Endometrial microvascular endothelial cells (primary cell): ENCODE data around the gene PHOX2B. TPM values are rescaled to one million over a fixed set of nuclear protein-coding genes. Genes with fewer than 3 reads are reported as not detected.

Experiments
- in situ Hi-C: cut with HindIII; loops from 2 replicates; pipeline ENCODE4 v1.10.0; 2017; ENCODE audit warnings: low sequenced_read_pairs, low pct_unique_long_range_greater_than_20kb; ENCODE audit errors: inconsistent ontology term
- total RNA-seq: library from RNA; depleted of rRNA; stranded (reverse); fragments of >200 nt; gene quantifications from one replicate; pipeline ENCODE4 v1.2.3, GENCODE V29; 2015; ENCODE audit errors: inconsistent ontology term

PHOX2B gene
- total RNA-seq, result not detected

DNA sequence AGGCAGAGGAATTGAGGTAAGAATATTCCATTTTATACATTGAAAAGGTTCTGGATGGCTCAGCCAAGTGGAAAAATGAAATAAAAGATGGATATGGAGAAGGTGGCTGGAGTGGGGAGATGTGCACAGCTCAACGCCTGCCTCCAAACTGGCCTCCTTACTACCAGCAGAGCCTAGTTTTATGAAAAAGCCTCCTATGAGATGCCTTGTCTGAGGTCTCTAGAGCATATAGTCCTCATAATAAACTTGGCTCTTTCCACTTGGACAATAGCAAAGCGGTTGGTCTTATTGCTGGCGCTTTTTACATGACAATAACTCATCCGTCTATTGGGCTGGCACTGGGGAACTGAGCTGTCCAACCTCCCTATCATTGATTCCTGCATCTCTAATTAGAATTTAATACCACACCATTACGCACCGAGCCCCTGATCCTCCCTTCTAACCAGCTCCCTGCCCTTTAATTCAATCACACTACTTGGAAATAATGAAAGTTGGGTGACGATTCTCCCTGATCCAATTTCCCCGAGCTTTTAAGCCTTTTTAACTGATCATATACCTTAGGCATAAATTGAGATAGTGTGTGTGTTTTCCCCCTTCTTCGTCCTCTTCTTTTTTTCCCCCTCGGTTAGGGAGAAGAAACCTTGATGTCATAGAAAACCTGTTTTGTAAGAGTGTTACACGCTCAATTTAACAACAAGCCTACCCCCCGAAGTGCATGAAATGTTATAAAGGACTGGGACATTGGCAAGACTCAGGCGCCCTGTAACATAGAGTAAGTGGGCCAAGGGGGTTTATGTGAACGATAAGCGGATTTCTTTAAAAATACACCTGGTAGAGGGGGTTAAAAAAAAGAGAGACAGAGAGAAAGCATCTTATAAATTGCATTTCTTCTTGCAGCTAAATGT lies at the start of gene PHOX2B:
Gene PHOX2B, minus strand, starts transcription at position 155 of the 905 bp plus-strand sequence. Its CDS starts 115 bp downstream, at position 40.
- in situ Hi-C loops, result no loop called here

DNA sequence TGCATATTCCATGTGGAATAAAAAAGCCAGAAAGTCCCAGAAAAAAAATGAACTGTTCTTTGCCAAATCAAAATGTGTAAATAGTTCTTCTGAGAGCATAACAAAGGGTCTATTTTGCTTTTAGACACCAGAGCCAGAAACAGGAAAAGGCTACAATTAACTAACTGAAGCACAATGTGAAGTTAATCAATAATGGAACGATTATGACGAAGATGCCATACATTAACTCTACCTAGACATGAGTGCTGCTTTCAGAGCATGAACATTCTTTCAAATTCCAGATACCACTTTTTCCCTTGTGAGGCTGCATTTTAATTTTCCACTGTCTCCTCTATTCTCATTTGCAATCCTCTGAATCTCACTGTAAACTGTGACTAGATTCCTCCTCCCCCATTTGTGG lies 48.7 kb upstream of the PHOX2B start:
- in situ Hi-C loops, result no loop called here

DNA sequence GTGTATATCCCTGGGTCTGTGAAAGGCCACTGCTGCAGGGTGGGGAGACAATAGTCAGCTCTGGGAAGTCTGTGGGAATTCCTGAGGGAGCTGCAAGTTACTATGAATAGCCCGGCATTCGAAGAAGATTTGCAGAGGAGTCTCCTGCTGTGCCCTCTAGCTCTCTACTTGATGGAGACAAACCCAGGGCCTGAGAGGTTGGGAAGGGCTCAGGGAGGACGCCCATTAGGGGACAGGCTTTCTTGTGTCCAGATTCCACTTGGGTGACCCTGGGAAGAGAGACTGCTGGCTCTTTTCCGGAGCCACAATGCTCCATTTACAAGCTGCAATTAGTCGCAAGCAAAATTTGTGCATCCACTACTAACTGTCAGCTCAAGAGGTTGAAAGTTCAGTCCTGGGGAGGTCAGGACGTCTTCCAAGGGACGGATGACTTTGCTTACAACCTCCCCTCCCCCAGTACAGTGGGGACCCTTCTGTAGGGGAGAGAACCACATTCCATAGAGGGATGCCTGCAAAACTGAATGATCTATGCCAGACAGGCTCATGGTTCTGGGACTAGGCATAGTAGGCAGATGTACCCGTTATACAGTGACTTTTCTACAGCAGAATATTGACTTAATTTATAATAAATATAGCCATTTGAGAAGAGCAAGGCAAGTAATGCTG lies 48.2 kb upstream of the PHOX2B start:
- in situ Hi-C loops, result no loop called here

DNA sequence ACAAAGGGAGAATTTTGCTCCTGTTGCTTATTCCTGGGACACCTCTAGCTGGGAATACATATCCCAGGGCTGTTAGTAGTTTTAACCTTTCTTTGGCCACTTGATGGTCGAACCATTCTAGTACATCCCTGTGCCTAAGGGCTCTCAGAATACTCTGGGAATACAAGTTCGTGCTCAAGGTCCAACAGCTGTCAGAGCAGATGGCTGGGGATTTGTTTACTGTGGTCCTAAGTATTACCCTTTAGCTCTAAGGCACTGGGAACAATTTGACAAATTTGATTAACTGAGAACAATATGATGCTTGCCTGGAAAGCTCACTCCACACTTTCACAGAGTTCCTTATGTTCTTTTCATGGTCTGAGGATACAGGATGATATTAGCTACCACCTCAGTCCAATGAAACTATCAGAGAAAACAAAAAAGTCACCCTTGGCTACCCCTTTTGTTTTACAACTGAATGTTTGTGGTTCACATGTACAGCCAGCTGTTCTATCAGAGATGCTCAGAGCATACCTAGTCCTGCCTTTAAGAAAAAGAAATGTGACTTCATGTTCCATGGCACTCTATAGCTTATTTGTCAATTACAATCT lies 47.4 kb upstream of the PHOX2B start:
- in situ Hi-C loops, result no loop called here

DNA sequence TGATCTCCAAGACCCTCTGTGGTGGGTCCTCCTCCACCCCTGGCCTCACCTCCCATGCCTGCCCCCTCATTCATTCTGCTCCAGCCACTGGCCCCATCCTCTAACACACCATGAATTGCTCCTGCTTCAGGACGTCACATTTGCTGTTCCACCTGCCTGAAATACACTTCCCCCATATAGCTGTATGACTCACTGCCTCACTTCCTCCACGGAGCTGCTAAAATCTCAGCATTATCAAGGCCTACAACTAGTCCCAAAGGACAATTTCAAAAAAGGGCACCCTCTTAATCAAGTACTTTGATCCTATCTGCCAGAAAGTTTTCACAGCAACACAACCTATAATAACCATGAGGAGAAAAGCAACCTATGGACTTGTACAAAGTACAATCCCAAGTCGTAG lies 43.6 kb upstream of the PHOX2B start:
- in situ Hi-C loops, result no loop called here

DNA sequence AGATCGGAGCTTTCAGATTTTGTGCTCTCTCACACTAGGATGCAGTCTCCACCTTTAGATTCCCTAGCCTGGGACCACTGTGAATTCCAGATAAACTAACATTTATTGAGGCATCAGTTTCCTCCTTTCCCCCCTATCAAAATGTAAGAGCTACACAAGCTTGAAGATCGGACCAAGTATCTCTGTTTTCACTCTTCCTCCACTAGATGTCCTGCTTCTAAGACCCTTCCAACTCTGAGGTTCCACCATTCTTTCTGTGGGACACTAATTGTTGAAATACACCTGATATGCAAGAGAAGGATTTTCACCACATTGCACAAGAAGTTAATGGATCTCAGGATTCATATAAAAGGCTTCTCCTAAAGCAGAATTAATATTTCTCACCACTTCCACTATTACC lies 43.0 kb upstream of the PHOX2B start:
- in situ Hi-C loops, result no loop called here

DNA sequence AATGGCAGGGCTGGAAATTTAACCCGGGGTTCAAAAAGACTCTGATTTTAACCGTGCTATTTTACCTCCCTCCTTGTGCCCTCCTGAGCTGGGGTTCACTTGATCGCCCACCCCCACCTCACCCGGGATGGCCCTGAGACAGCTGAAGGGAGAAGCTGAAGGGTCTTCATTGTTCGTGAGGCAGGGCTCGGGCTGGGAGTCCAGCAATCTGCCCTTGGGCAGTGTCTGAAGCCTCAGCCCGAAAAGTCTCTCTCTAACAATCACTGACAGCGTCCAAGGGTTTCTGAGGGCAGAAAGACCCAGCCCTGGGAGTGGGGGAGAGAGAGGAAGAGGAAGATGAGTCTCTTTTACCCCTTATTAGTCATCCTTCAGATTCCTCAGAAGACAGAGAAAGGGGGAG lies 39.4 kb upstream of the PHOX2B start:
- in situ Hi-C loops, result no loop called here

DNA sequence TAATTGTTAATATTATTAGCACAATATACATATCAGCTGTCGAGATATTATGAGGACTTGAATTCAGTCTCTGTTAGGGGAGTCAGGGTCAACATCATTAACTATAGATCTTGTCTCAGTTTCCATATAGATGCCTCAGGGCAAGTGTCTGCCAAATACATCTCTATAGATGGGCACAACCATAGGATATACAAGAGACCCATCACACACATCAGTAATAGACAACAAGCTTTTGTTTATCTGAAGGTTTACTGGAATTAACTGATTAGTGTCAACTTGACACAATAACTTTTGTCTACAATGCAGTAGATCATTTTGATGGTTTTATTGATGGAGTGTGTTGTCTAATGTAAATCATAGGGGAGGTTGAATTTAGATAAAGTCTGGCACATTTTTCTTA lies 37.1 kb upstream of the PHOX2B start:
- in situ Hi-C loops, result no loop called here

DNA sequence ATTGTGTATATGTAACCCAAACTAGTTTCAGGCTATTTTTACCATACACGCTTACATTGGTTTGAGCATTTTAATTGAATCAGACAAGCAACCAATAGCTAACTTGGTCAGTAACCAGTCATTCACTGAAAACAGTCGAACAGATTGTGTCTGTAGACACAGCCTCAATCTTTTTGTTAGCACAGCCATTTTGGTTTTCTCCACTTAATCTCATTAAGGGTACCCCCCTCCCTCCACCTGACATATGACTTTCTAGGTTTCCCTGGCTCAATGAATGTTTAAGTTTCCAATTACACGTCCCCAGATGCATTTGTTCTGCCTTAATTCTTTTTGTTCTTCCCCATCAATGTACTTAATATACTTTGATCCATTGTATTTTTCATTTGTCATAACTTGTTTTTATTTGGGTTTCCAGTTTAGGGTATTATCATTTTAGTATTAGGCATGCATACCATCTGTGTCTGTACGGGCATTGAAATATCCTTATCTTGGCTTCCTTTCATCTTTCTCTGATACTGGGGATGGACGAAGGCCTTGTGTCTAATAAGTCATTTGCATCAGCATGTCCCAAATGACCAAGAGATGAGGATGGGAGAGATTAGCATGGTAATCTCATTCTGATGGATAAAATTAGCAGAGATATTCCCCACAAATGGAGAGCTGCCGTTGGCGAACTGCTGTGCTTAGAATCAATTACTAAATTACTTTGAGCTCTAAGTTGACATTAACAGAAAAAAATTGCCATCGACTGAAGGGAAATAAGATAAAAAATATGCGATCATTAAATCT lies 35.9 kb upstream of the PHOX2B start:
- in situ Hi-C loops, result no loop called here

DNA sequence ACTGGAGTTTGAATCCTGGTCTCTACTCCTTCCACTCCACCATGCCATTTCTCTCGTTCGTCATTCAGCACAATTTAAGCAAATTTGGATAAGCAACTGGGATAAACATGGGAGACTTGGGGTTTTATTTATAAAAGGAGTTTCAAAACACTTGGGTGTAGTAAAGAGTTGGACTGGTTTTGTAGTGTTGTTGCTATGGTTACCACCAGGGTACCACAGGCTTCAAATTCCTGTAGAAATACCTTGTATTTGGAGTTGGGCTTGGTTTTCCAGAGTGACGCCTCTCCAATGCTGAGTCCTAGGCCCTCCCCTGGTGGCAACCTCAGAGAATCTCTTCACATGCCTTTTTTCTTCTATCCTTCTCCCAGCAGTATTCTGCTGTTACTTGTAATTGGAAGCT lies 27.9 kb upstream of the PHOX2B start:
- in situ Hi-C loops, result no loop called here

DNA sequence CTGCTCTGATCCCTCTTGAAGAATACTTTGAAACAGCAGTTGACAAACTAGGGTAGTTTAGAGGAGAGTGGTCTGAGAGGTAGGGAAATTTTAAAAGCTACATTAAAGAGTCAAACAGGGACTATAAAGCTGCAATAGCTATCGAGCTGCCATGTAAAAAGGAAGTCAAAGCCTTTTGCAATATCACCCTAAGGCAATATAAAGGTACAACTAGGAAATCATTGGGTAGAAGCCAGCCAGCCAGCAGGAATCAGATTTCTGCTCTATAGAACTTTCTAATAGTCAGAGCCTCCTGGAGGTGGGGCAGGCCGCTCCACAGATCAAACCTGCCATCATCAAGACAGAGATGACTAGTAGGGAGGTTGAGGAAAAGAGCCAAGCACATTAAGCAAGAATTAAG lies 15.2 kb upstream of the PHOX2B start:
- in situ Hi-C loops, result no loop called here

DNA sequence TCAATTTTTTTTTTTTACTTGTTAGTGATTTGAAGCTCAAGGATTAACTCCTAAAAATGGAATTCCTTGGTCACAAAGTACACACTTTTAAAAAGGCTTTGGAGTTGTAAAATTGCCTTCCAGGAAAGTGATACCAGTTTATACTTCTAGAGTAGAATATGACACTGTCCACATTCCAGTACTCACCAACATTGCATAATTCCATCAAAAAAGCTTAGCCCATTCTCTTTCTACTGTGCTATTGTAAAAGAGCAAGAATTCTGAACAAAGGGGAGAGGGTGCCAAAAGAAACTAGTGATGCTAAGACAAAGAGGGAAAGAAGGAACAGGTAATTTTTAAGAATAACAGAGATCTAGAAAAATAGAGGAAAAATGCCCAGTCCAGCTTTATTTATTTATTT lies 10.4 kb upstream of the PHOX2B start:
- in situ Hi-C loops, result no loop called here

DNA sequence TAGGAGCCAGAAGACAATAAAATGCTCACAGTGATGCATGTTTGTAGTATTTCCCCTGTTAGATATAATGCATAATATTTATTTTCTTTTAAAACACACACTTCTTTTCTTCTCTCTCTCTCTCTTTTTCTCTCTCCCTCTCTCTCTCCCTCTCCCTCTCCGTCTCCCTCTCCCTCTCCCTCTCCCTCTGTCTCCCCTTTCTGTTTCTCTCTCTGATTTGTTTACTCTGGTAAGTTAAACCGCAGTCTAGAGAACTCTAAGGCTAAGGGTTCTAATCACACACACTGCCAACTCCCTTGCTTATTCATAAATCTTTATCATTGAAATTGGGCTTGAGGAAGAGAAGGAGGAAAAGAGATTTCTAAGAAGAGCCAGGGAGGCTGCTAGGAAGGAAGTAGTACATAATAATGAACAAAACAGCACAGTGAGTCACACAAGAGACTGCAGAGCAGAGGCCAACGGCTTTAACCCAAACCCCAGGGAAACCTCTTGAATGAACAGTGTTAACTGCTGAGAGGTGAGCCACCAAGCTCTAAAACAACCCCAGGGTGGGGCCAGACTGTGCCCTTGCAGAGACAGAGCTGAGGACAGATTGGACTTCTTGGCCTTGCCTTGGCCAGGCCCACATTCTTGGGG lies 9.1 kb upstream of the PHOX2B start:
- in situ Hi-C loops, result no loop called here

DNA sequence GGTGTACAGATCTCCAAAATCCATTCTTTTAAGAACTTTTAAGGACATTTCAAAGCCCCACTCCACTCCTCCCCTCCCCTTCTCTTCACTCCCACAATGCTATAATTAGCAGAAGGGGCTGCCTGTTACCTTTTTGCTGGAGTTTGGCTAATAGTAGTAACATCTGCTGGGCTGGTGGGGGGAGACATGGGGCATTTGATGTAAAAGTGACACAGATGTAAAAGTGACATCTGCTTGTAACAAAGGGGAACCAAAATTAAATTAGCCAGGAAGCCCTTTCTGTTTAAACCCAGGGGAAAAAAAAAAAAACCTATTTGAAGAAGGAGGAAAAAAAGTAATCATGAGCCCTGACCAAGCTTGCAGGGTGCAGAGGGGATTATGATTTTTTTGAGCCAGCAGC lies 5.4 kb upstream of the PHOX2B start:
- in situ Hi-C loops, result no loop called here

DNA sequence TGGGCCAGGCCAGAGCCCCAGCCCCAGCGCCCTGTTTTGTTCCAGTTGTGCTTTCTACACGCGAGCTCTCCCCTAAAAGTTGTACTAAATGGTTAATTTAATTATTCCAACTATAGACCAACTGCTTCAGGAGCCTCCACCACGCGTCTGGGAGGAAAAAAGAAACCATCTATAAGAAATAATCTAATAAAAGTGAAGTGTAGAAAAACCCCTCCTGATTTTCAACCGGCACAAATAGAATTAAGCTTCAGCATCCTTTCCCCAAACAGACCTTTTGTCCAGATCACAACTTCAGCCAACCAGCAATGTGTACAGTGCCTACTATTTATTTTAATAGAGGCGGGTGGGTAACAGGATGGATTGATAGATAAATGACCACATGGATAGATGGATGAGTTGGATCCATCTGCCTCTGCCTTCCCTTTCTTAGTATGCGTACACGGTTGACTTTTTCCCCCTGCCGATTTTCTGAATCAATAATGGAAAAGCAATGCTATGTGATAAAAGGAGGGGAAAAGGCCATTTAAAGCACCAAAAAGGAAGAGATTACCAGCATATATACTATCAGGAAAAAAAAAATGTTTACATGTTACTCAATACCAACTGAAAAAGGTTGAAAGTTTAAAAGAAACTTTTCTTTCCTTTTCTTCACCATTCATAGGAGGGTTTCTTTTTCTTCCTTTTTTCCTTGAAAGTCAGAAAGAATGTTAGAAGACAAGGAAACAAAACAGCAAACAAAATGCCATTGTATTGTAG lies 3.7 kb upstream of the PHOX2B start:
- in situ Hi-C loops, result no loop called here

DNA sequence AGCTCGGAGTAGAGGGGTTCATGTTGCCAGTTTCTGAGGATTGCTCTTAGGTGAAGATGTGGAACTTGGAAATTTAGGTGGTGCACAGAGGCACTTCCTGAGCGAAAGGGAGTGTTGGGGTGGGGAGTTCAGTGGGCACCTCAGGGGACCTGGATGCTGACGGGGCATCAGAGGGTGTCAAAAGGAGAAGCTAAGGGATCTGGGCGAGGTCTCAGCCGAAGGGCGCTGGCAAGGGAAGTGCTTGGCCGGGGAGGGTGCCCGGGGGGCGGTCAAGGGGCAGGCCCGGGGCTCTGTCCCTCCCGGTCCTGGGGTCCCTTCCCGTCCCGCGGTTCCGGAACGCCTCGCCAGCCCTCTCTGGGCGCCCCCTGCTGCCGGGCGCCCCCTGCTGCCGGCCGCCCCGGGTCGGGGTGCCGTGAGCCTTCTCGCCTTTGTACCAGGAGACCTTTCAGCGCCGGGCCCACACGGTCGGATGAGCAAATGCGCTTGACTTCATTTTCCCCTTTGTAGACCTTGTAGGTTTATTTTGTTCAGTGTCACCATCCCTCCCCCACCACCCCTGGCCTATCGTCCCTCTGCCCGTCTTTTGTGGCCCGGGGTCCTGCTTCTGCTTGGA lies 3.0 kb upstream of the PHOX2B start:
- in situ Hi-C loops, result no loop called here

DNA sequence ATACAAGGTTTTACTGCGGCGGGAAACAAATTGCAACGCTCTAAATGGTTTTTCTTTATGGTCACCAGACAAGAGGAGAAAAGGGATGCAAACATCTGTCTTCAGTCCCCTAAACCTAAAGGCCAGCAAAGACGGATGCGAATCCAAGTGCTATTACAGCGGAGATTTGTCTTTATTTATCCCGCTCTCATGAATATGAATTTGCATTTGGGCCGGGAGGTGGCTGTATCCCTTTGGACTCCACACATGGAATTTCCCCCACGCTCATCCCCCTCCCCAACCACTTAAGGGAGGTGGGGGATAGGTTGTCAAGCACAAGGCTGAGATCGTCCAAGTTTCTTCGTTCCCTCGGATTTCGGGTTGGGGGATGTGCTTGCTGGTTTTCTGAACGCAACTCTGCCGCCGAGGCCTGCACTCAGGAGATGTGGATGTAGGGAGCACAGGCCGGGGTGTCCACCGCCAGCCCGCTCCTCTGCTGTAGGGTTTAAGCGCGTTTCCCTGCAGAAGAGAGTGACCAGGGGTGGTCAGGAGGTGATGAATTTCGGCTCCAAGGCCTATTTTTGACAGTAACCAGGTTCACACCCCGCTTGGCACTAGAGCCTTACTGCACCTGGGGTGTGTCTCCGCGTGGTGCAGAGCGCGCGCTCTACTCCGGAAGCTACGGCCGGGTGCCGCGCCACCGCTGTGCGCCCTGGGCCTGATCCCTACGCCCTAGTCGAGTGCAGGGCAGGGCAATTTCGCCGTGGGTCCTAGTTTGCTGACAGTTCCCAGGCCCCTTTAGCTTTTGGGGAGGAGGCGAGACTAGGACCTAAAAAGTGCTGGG lies 2.3 kb upstream of the PHOX2B start:
- in situ Hi-C loops, result no loop called here
